Activated T-cell treated with anti-CD3 and anti-CD28 coated beads, Interleukin-2, amount 50 U/mL, for 4 hours (primary cell): Measurements from ENCODE around the gene DKKL1. TPM values are rescaled to one million over a fixed set of nuclear protein-coding genes. Genes with fewer than 3 reads are reported as not detected.
A peak's percentile ranks its signal among the peaks of the same experiment; 100 is the strongest.

ENCODE experiments used
- ATAC-seq, 2 donors: fragments of 200-7000 bp; cut with Tn5 transposase; one replicate each; pipeline ENCODE4 v1.10.0; 2021
- DNase-seq: peaks from one replicate; pipeline ENCODE4 v3.0.0-alpha.2; 2020
- H3K27me3 Mint-ChIP-seq: one replicate; pipeline ENCODE4 v1.8.0; 2021; ENCODE audit warnings: low read depth, mixed read lengths
- H3K36me3 Mint-ChIP-seq: one replicate; pipeline ENCODE4 v1.8.0; 2022; ENCODE audit warnings: mixed read lengths; ENCODE audit not compliant: insufficient read depth
- H3K4me1 Mint-ChIP-seq: one replicate; pipeline ENCODE4 v1.8.0; 2021; ENCODE audit warnings: low read depth, mixed read lengths
- H3K4me3 Mint-ChIP-seq: one replicate; pipeline ENCODE4 v1.8.0; 2021; ENCODE audit warnings: mild to moderate bottlenecking, moderate library complexity, mixed read lengths
- H3K9me3 Mint-ChIP-seq: one replicate; pipeline ENCODE4 v1.8.0; 2021; ENCODE audit warnings: mixed read lengths
- total RNA-seq, 3 donors: library from RNA; stranded (reverse); gene quantifications; one replicate each; pipeline ENCODE4 v1.2.1, GENCODE V29; 2021

Gene DKKL1
- total RNA-seq, 3 donors from 2014 or later: not detected

DNA sequence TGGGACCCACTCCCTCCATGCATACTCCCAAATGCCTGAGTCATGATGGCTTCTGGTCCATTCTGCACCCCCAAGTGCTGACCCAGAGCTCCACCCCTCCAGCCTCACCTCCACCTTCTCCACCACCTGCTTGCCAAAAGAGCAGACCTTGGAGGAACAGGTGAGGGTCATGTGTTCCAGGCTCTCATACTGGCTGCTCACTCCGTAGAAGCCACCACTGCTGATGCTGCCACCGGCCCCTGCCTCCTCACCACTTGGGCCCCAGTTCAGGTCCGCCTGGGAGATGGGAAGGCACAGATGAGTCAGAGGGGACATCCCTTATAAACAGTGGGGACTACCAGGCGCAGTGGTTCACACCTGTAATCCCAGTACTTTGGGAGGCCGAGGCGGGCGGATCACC is 20.6 kb upstream of the DKKL1 start:
- Mint-ChIP-seq H3K36me3 (peaks cover 17% of the 10 kb centered on the region), H3K9me3 (no peaks in the 10 kb centered on the region)
- ATAC-seq: no peak

GRCh38 chr19:49344505-49345423 is 18.9 kb upstream of the DKKL1 start:
- Mint-ChIP-seq H3K27me3 (no peaks in the 10 kb centered on the region), H3K4me3 (no peak overlapping the region), H3K36me3 (peaks cover 11% of the 10 kb centered on the region), H3K4me1 (peaks cover 11% of the 10 kb centered on the region), H3K9me3 (no peaks in the 10 kb centered on the region)
- DNase-seq: no peak
- no peak for ATAC-seq

More for the DNA sequence above, 20.6 kb upstream of the DKKL1 start:
- Mint-ChIP-seq H3K4me3 (no peak overlapping the region), H3K27me3 (no peaks in the 10 kb centered on the region), H3K4me1 (peaks cover 20% of the 10 kb centered on the region)
- no peak for DNase-seq

- no peak for DNase-seq
- Mint-ChIP-seq H3K9me3 (no peaks in the 10 kb centered on the region), H3K36me3 (peaks cover 3% of the 10 kb centered on the region), H3K27me3 (no peaks in the 10 kb centered on the region), H3K4me1 (peaks cover 6% of the 10 kb centered on the region), H3K4me3 (no peak overlapping the region)
- no peak for ATAC-seq
Measured at GRCh38 chr19:49347191-49347590, 16.5 kb upstream of the DKKL1 start.

- H3K4me1 Mint-ChIP-seq: peaks cover 6% of the 10 kb centered on the region
- DNase-seq (no peak), ATAC-seq (no peak)
- H3K4me3 Mint-ChIP-seq: no peak overlapping the region
- H3K27me3 Mint-ChIP-seq: peaks cover 1% of the 10 kb centered on the region
- no peaks in the 10 kb centered on the region for H3K9me3 Mint-ChIP-seq
- peaks cover 1% of the 10 kb centered on the region for H3K36me3 Mint-ChIP-seq
Measured at GRCh38 chr19:49347835-49348234, 15.8 kb upstream of the DKKL1 start.

DNA sequence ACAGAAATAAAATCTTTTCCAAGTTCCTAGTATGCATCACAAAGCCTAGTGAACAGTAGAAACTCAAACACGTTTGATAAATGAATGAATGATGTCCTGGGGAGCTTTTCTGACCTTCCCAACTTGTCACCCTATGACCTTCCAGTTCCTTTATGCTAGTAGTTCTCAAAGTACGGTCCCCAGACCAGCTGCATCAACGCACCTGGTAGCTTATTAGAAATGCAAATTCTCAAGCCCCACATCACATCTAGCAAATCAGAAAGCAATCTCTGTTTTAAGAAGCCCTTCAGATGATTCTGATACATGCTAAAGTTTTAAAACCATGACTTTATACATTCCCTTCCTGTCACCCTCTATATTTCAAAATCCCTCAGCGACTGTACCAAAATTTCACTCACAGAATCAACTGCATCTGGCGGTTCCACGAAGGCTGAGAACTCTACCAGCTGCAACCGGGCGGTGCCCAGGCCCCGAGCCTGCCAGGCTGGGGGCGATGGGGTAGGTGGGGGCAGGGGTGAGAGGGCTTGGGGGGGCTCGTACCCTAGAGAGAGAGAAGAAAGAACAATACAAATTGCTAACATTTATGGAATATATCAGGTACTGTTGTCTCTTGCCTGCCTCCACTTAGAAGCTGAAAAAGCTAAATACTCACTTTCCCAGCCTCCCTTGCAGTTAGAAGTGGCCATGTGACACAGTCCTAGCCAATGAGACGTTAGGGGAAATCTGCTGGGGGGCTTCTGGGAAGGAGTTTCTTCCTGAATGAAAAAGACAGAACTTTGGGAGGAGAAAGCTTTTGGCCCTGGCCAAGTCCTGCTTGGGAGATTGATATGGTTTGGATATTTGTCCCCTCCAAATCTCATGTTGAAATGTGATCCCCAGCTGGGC is 15.1 kb upstream of the DKKL1 start:
- ATAC-seq: no peak
- peaks cover 6% of the 10 kb centered on the region for H3K4me1 Mint-ChIP-seq

DNA sequence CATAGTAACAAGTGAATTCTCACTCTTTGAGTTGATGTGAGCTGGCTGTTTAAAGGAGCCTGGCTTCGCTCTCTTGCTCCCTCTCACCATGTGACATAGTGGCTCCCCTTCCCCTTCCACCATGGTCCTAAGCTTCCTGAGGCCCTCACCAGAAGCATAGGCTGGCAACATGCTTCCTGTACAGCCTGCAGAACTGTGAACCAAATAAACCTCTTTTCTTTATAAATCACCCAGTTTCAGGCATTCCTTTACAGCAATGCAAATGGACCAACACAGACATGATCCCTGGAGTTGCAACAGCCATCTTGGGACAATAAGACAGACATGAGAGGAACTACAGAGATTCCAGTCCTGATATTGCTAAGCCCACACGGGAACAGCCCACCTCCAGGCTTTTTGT is 14.1 kb upstream of the DKKL1 start:
- Mint-ChIP-seq H3K9me3 (no peaks in the 10 kb centered on the region), H3K4me3 (no peak overlapping the region), H3K27me3 (peaks cover 1% of the 10 kb centered on the region), H3K4me1 (peaks cover 5% of the 10 kb centered on the region), H3K36me3 (no peaks in the 10 kb centered on the region)
- DNase-seq (no peak), ATAC-seq (no peak)

More for the DNA sequence above, 15.1 kb upstream of the DKKL1 start:
- Mint-ChIP-seq H3K27me3 (peaks cover 1% of the 10 kb centered on the region), H3K9me3 (no peaks in the 10 kb centered on the region), H3K4me3 (no peak overlapping the region), H3K36me3 (no peaks in the 10 kb centered on the region)
- DNase-seq: no peak

DNA sequence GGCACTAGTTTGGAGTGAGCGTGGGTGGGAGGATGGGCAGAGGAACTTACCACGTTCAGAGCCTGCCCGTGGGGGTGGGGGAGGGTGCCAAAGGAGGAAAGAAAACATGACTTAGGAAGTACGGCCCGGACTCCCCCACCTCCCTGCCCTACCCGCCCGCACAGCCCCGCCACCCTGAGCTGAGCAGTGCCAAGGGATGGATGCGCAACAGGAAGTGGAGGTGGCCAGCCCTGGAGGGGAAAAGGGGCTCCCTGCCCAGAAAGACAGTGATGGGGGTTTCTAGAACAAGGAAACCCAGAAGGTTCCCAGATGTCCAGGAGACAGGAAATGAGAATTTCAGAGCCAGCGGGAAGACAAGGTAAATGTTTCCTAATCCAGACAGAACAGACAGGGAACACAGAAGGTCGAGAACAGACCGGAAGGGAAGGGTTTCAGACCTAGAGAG is 7.7 kb upstream of the DKKL1 start:
- Mint-ChIP-seq H3K4me3 (no peak overlapping the region), H3K4me1 (peaks cover 11% of the 10 kb centered on the region), H3K36me3 (no peaks in the 10 kb centered on the region), H3K9me3 (no peaks in the 10 kb centered on the region), H3K27me3 (peaks cover 28% of the 10 kb centered on the region)
- ATAC-seq: no peak
- no peak for DNase-seq

GRCh38 chr19:49356382-49356781 is 7.3 kb upstream of the DKKL1 start:
- Mint-ChIP-seq H3K4me3 (no peak overlapping the region), H3K36me3 (no peaks in the 10 kb centered on the region)

DNA sequence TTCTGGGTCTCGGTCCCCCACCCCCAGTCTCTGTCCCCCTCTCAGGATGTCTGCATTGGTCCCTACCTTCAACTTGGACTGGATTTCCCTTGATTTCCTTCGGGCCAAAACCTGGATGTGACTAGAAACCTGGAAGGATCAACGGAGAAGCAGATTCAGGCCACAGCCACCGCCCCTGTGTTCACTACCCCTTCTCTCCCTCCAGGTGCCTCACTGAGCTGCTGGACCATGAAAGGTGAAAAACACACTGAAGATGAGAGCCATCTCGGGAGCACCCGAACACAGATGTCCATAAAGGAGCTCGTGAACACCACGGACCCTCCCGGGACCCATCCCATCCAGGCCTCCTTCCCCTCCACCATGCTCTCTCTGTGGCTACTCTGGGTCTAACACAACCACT is 6.5 kb upstream of the DKKL1 start:
- ATAC-seq: no peak
- no peak for DNase-seq
- H3K4me1 Mint-ChIP-seq: peaks cover 20% of the 10 kb centered on the region
- H3K9me3 Mint-ChIP-seq: no peaks in the 10 kb centered on the region
- H3K4me3 Mint-ChIP-seq: no peak overlapping the region
- peaks cover 36% of the 10 kb centered on the region for H3K27me3 Mint-ChIP-seq
- no peaks in the 10 kb centered on the region for H3K36me3 Mint-ChIP-seq

More at GRCh38 chr19:49356382-49356781, 7.3 kb upstream of the DKKL1 start:
- Mint-ChIP-seq H3K4me1 (peaks cover 13% of the 10 kb centered on the region), H3K9me3 (no peaks in the 10 kb centered on the region), H3K27me3 (peaks cover 31% of the 10 kb centered on the region)
- ATAC-seq: no peak
- DNase-seq: no peak

DNA sequence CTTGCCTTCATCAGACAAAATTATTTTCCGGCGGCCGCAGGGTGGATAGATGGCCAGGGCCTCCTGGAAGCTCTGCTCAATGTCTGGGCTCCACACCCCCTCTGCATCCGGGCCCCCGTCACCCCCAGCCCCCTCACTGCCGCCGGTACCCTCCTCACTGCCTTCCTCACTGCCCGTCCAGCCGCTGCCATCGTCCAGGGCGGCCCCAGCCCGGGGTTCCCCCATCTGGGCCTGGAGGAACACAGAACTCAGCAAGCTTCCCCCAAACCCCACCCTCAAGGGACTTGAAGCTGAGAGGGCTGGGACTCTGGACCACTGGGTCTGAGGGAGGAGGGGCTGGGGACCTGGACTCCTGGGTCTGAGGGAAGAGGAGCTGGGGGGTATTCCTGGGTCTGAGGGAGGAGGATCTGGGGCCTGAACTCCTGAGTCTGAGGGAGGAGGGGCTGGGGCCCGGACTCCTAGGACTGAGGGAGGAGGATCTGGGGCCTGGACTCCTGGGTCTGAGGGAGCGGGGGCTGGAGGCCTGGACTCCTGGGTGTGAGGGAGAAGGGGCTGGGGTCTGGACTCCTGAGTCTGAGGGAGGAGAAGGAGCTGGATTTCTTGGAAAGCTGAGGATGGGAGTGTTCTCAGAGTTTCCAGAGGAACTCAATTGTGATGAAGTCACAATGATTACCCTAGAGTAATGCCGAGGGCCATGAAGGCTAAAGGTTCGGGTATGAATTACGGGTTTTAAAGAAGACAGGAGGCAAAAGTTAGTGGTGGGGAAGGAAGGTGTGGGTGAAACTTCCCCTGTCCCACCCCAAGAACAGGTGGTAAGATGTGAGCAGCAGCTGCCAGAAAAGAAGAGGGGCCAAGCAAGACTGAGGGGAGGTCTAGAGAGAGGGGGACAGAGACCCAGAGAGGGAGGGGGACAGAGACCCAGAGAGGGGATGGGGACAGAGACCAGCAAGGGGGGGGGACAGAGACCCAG is 3.5 kb upstream of the DKKL1 start:
- Mint-ChIP-seq H3K9me3 (no peaks in the 10 kb centered on the region), H3K4me3 (no peak overlapping the region), H3K36me3 (no peaks in the 10 kb centered on the region), H3K4me1 (peaks cover 22% of the 10 kb centered on the region), H3K27me3 (peaks cover 30% of the 10 kb centered on the region)
- ATAC-seq (no peak), DNase-seq (no peak)

DNA sequence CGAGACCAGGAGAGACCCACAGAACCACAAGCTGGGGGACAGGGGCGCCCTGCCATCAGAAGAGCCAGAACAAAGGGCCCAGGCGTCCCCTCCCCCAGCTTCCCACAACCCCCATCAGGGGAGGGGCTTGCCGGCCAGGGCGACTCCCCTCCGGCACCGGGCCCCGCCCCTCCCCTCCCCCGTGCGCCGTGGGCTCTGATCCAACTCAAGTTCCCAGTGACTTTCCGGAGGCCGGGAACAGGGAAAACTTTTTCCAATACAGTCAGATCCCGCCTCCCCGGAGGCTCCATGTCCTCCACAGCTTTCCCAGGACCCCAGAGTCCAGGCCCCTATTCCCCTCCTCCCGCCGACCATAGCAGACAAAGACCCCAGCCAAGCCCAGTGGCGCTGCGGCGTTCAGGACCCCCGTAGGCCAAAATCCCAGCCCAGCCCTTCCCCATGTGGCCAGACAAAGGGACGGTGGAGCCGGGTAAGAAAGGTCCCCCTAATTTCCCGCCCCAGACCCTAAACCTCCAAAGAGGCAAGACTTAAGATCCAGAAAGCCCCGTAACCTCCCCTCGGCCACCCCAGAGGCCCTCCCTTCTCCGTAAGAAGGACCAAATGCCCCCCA is 2.1 kb upstream of the DKKL1 start:
- no peaks in the 10 kb centered on the region for H3K9me3 Mint-ChIP-seq
- no peaks in the 10 kb centered on the region for H3K36me3 Mint-ChIP-seq
- H3K4me3 Mint-ChIP-seq: peak overlapping the region; percentile 54
- peaks cover 22% of the 10 kb centered on the region for H3K27me3 Mint-ChIP-seq
- no peak for DNase-seq
- ATAC-seq: no peak
- H3K4me1 Mint-ChIP-seq: peaks cover 14% of the 10 kb centered on the region

DNA sequence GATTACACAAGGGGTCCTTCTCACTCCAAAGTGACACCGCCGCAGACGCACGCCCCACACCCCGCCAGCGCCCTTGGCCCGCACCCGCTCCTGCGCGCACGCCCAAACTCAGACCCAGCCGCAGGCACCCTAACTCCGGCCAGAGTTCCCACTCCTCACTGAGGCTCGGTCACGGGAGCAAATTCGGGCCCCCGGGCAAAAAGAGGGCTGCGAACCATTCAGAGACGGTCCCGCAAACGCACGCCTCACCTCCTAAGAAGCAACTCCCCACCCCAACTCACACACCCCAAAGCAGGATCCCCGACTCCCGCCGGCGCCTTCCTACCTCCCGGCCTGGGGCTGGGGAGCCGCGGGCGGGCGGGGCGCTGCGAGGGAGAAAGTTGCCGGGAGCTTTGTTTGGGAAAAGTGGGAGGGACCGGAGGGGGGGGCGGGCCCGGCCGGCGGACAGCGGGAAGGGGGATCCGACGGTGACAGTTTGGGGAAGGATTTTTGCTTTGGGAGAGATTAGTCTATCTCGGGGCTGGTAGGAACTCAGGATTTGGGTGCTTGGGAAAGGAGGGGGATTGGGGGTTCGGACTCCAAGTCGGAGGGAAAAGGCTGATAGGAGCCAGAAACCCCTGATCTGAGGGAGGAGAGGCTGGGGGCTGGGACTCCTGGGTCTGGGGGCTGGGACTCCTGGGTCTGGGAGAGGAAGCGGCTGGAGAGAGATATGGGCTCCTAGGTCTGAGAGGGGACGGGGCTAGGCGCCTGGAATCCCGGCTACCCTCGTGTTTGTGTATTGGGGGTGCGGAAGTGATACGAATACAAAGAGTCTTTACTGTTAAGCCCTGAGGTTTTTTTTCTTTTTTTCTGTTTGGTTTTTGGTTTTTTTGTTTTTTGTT is 1.4 kb upstream of the DKKL1 start, which contains the start of gene TEAD2:
TEAD2 (minus strand) TSS at position 369 of the 881 bp plus-strand sequence. CDS start 2,341 bp downstream, outside the sequence.
- Mint-ChIP-seq H3K36me3 (no peaks in the 10 kb centered on the region), H3K27me3 (peaks cover 20% of the 10 kb centered on the region), H3K9me3 (no peaks in the 10 kb centered on the region), H3K4me3 (peak within 1 kb of the TSS; percentile 54), H3K4me1 (peaks cover 14% of the 10 kb centered on the region)
- ATAC-seq (peak; percentile 23 to 44), DNase-seq (no peak)
